ENCODE data around the gene TPO.

DNA sequence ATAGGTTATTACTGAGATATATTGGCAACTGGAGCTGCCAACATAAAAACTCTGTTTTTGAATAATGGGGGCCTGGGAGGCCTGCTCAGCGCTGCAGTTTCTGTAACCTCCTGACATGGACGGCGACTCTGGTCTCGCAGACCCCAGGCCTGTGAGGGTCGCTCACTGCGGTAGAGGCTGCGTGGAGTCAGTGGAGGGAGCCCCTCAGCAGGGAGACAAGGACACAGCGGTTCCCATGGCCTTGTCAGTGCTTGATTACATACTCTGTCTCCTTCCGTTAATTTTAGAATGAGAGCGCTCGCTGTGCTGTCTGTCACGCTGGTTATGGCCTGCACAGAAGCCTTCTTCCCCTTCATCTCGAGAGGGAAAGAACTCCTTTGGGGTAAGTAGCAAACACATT is 858 bp downstream of the TPO start:
- TF ChIP-seq, protein P1, sequence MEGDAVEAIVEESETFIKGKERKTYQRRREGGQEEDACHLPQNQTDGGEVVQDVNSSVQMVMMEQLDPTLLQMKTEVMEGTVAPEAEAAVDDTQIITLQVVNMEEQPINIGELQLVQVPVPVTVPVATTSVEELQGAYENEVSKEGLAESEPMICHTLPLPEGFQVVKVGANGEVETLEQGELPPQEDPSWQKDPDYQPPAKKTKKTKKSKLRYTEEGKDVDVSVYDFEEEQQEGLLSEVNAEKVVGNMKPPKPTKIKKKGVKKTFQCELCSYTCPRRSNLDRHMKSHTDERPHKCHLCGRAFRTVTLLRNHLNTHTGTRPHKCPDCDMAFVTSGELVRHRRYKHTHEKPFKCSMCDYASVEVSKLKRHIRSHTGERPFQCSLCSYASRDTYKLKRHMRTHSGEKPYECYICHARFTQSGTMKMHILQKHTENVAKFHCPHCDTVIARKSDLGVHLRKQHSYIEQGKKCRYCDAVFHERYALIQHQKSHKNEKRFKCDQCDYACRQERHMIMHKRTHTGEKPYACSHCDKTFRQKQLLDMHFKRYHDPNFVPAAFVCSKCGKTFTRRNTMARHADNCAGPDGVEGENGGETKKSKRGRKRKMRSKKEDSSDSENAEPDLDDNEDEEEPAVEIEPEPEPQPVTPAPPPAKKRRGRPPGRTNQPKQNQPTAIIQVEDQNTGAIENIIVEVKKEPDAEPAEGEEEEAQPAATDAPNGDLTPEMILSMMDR (conservative IDR thresholded peaks at IDR 0.05), result no peak
- TF ChIP-seq EZH2 (IDR thresholded peaks at IDR 0.05; ENCODE audit: low read depth), result no peak
